GM12874 (cell line): Measurements from ENCODE around the gene ADAM19.

Experiments
- TF ChIP-seq, protein P1 (sequence below): IDR thresholded peaks from 2 replicates; pipeline ENCODE4 v1.5.1; 2011; ENCODE audit warnings: low read depth, mild to moderate bottlenecking, control low read depth, low read length, moderate library complexity; ENCODE audit not compliant: insufficient read depth

Gene ADAM19

DNA sequence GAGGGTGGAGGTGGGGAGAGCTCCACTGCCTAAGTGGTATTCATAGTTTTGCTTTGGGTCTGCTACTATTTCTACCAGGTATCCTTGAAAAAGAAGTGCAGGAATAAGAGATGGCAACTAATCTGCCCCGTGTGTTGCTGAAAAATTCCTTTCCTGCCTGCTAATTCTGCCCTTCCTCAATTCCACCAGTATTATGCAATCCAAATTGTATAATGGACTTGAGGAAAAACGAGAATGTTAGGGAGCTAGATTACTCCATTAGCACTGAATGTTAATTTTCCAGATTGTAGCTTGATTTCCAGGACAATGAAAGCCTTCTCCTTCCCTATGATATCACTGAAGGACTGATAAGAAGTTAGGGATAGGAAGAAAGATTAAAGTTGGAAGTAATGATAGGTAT lies 16.9 kb downstream of the ADAM19 start:
- TF ChIP-seq, protein P1, sequence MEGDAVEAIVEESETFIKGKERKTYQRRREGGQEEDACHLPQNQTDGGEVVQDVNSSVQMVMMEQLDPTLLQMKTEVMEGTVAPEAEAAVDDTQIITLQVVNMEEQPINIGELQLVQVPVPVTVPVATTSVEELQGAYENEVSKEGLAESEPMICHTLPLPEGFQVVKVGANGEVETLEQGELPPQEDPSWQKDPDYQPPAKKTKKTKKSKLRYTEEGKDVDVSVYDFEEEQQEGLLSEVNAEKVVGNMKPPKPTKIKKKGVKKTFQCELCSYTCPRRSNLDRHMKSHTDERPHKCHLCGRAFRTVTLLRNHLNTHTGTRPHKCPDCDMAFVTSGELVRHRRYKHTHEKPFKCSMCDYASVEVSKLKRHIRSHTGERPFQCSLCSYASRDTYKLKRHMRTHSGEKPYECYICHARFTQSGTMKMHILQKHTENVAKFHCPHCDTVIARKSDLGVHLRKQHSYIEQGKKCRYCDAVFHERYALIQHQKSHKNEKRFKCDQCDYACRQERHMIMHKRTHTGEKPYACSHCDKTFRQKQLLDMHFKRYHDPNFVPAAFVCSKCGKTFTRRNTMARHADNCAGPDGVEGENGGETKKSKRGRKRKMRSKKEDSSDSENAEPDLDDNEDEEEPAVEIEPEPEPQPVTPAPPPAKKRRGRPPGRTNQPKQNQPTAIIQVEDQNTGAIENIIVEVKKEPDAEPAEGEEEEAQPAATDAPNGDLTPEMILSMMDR = no peak

DNA sequence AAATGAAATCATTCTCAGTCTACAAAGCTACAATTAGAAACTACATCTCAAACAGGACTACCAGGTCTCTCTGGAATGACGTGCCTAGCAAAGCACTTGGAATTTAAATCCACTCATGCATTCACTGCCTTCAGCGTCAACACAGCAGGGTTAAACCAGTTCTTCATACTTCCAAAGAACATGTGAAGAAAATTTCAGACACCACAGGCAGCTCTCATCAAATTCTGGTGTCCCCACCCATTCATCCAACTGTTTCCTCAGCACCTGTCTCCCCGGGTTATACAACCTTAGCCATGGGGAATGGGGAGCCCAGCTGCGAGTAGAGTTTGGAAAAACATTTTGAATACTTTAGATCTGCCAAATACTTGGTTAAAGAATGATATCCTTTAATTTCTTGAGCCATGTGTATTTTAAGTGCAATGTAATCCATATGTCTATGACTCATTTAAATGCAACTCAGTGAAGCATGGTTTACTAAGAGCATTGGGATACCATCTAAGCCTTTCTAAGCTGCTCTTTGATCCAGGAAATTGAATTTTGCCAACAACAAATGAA lies 17.5 kb downstream of the ADAM19 start:
- TF ChIP-seq, protein P1 = no peak

DNA sequence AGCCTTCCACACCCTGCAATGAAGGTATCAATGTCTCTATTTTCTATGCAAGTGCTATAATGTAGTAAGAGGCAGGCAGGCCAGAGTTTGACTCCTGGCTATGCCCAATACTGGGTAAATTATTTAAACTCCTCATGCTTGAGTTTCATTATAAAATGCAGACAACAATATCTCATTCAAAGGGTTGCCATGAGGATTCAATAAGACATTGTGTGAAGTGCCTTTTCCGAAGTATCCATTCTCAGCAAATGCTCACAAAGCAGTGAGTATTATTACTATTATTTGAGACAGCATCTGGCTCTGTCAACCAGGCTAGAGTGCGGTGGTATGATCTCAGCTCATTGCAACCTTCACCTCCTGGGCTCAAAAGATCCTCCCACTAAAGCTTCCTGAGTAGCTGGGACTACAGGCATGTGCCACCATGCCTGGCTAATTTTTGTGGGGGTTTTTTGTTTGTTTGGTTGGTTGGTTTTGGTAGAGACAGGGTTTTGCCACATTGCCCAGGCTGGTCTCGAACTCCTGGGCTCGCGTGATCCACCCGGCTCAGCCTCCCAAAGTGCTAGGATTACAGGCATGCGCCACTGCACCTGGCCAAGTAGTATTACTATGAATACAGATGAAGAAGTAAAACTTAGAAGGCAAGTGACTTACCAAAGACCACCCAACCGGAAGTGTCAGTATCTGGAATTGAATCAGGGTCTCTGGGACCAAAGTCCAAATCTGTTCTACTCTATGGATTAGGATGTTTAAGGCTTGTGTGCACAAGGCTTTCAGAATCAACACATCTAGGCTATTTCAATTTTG lies 18.8 kb downstream of the ADAM19 start:
- TF ChIP-seq, protein P1 = no peak

GRCh38 chr5:157555037-157555640 lies 20.4 kb downstream of the ADAM19 start:
- TF ChIP-seq, protein P1 = no peak

DNA sequence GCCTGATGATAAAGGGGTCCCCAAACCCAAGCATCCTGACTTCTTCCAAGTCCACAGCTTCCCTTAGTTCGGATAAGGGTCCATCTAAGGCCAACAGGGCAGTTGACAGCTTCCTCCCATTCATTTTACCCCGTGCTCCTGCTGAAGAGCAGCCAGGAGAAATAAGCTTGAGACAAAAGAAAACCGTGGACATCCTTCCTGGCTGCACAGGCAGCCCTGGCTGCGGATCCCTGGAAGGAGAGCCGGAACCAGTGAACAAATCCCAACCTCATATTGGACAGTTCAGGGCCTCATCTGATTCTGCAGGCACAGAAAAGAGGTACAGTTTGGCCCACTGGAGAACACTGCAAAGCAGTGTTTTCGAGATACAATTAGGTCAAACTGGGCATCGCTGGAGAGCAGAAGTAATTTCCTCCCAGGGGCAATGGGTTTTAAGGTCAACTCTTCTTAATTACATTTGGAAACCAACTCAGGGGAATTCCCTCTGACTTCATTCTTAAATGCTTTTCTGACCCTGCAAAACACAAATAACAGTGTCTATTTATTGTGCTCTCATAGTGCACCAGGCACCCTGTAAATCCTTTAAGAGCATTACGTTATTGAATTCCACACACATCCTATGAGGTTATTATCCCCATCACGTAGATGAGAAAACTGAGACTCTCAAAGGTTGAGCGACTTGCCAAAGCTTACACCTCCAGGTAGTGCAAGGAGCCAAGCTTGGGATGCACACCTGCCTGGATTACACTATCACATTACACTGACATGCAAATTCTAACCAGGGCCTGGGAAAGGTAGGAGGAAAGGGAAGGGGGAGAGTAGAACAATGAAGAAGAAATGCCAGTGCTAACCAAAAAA lies 21.2 kb downstream of the ADAM19 start:
- TF ChIP-seq, protein P1 = no peak

- TF ChIP-seq, protein P1 = no peak
Measured at GRCh38 chr5:157552650-157553049, 22.9 kb downstream of the ADAM19 start.

- TF ChIP-seq, protein P1 = no peak
Measured at GRCh38 chr5:157550663-157551062, 24.9 kb downstream of the ADAM19 start.
